ENCODE data around the gene PNPLA5. TPM values are rescaled to one million over a fixed set of nuclear protein-coding genes. Genes with fewer than 3 reads are reported as not detected.

The PNPLA5 gene
- total RNA-seq, 1 experiment from 2014 or later = 5.5 TPM

DNA sequence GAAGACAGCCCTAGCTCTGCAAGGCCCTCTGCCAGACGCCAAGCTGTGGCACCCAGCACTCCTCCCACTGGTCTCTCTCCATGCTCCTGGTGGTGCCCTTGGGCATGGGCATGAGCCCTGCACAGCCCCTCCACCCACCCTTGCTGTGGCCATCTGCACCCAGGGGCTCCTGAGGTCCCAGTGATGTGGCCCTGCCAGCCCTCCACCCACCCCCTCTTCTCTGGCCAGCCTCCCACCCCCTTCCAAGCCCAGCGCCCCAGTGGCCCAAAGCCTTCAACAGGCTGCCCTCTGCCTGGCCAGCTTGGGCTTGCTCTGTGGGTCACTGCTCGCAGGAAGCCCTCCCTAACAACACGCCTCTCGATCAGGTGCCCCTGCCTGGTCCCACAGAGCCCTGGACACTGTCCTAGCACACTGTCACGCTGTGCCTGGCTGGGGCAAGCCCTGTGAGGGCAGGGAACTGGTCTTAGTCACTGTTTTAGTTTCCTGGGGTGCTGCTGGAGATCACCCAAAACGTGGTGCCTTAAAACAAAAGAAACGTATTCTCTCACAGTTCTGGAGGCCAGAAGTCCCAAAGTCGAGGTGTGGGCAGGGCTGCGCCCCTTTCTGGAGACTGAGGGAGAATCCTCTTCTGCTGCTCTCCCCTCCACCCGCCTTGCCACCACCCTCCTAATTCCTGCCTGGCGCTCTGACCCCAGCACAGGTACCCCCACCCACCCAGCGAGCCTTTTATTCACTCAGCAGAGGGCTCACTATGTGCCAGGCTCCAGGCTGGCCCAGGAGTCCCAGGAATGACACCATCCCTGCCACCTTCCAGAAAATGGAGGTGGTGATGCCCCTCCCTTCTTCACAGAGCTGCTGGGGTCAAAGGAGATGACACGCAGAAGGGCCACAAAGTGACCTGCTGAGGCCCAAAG lies 44.2 kb downstream of the PNPLA5 start:
- no peak overlapping the region for H3K4me2 ChIP-seq (ENCODE audit: insufficient read depth, insufficient read length, low read length)
- Mint-ChIP-seq H3K4me1 (peaks cover 49 to 50% of the 10 kb centered on the region in 2 experiments), H3K36me3 (ENCODE audit: insufficient read depth in 1 of 3, low read depth in 3 of 3) (peaks cover 1 to 14% (median 3%) of the 10 kb centered on the region in 3 experiments; a peak in 4 of 7 replicates), H3K9me3 (no peaks in the 10 kb centered on the region), H3K4me3 (no peak overlapping the region), H3K27me3 (ENCODE audit: low read depth) (peaks cover 2% of the 10 kb centered on the region; the same call in 1 of the 2 replicates), H3K27ac (peak overlapping the region in 2 of 3 experiments; percentile 44 to 74; a peak in 2 of 7 replicates)
- H4K91ac ChIP-seq (ENCODE audit: insufficient read length, low read depth, low read length) = no peak overlapping the region
- H3T11ph ChIP-seq (ENCODE audit: low read length) = no peak overlapping the region
- no CpG with 5 or more reads among the region's 14 CpGs for WGBS (ENCODE audit: extremely low coverage, insufficient read length, low lambda C conversion rate)
- no peak overlapping the region for H3K9ac ChIP-seq (ENCODE audit: extremely low read depth, insufficient read length, low read length)
- H2AK5ac ChIP-seq (ENCODE audit: insufficient read length, low read length) = no peak overlapping the region
- H4K20me1 ChIP-seq (ENCODE audit: control insufficient read depth, insufficient read depth, insufficient read length) = no peaks in the 10 kb centered on the region
- no peak overlapping the region for H3K4ac ChIP-seq (ENCODE audit: low read depth, low read length)
- TF ChIP-seq CTCF (conservative IDR thresholded peaks at IDR 0.05) = no peak
- H3K56ac ChIP-seq (ENCODE audit: insufficient read length, low read depth, low read length) = no peak overlapping the region
- H3K79me1 ChIP-seq (ENCODE audit: insufficient read depth, low read depth, low read length, poor library complexity, severe bottlenecking) = peaks cover 4% of the 10 kb centered on the region
- H3K18ac ChIP-seq (ENCODE audit: insufficient read length, low read depth, low read length) = no peak overlapping the region
- H3K23me2 ChIP-seq (ENCODE audit: insufficient read length, low read depth, low read length, poor library complexity, severe bottlenecking) = no peaks in the 10 kb centered on the region
- H2BK5ac ChIP-seq (ENCODE audit: insufficient read length, low read length) = no peak overlapping the region
- no peak overlapping the region for H2BK120ac ChIP-seq (ENCODE audit: low read depth, low read length, poor library complexity, severe bottlenecking)
- H4K8ac ChIP-seq (replicated peaks; ENCODE audit: insufficient read length, low read depth, low read length) = no peak overlapping the region
- H3K9me3 ChIP-seq (ENCODE audit: control insufficient read depth, low read depth, low read length) = no peaks in the 10 kb centered on the region
- no peak overlapping the region for H3K27ac ChIP-seq (ENCODE audit: insufficient read length, low read depth, low read length)
- H2AFZ ChIP-seq (ENCODE audit: low read length) = no peak overlapping the region
- peak overlapping the region; percentile 19; the same call in 1 of the 2 replicates for H3K14ac ChIP-seq (ENCODE audit: insufficient read depth, low read length)
- H3K4me1 ChIP-seq (ENCODE audit: insufficient read depth, low read length) = no peaks in the 10 kb centered on the region
- H4K5ac ChIP-seq (ENCODE audit: insufficient read length, low read depth, low read length) = no peak overlapping the region
- H2BK20ac ChIP-seq (ENCODE audit: low read depth, low read length, poor library complexity, severe bottlenecking) = no peak overlapping the region
- H3K23ac ChIP-seq (ENCODE audit: insufficient read length, low read depth, low read length) = no peak overlapping the region
- H3K27me3 ChIP-seq (ENCODE audit: insufficient read depth, low read length) = no peaks in the 10 kb centered on the region
- peak; percentile 24 for DNase-seq
- H3K79me2 ChIP-seq (ENCODE audit: insufficient read depth, low read length) = peaks cover 7% of the 10 kb centered on the region; the same call in 1 of the 2 replicates
- no peak overlapping the region for H2BK15ac ChIP-seq (ENCODE audit: low read depth, low read length)
- no peak overlapping the region for H2BK12ac ChIP-seq (ENCODE audit: insufficient read length, low read depth, low read length)

All from H9 (cell line).